ENCODE measurements around the gene GPNMB.

DNA sequence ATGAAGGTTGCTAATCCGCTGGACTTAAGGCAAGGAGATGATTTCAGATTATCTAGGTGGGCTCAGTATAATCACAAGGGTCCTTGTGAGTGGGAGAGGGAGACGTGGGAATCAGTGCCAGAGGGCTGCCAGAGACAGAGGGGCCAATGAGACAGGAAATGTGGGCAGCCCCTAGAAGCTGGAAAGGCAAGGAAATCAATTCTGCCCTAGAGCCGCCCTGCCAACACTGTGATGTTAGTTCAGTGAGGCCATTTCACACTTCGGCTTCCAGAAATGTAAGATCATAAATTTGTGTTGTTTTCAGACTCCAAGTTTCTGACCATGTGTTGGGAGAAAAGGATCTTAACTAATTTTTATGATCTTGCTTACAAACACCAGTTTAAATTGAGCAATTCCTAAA lies 3.6 kb upstream of the GPNMB start:
- TF ChIP-seq, protein P1, sequence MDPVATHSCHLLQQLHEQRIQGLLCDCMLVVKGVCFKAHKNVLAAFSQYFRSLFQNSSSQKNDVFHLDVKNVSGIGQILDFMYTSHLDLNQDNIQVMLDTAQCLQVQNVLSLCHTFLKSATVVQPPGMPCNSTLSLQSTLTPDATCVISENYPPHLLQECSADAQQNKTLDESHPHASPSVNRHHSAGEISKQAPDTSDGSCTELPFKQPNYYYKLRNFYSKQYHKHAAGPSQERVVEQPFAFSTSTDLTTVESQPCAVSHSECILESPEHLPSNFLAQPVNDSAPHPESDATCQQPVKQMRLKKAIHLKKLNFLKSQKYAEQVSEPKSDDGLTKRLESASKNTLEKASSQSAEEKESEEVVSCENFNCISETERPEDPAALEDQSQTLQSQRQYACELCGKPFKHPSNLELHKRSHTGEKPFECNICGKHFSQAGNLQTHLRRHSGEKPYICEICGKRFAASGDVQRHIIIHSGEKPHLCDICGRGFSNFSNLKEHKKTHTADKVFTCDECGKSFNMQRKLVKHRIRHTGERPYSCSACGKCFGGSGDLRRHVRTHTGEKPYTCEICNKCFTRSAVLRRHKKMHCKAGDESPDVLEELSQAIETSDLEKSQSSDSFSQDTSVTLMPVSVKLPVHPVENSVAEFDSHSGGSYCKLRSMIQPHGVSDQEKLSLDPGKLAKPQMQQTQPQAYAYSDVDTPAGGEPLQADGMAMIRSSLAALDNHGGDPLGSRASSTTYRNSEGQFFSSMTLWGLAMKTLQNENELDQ (tag by site-specific recombination; IDR thresholded peaks at IDR 0.05; ENCODE audit: low read depth) = no peak
- TF ChIP-seq ZNF121 (tag by site-specific recombination; IDR thresholded peaks at IDR 0.05) (no peak), ZNF184 (tag by site-specific recombination; IDR thresholded peaks at IDR 0.05) (no peak), ZBTB1 (tag by site-specific recombination; IDR thresholded peaks at IDR 0.05) (no peak)
- TF ChIP-seq, protein P2, sequence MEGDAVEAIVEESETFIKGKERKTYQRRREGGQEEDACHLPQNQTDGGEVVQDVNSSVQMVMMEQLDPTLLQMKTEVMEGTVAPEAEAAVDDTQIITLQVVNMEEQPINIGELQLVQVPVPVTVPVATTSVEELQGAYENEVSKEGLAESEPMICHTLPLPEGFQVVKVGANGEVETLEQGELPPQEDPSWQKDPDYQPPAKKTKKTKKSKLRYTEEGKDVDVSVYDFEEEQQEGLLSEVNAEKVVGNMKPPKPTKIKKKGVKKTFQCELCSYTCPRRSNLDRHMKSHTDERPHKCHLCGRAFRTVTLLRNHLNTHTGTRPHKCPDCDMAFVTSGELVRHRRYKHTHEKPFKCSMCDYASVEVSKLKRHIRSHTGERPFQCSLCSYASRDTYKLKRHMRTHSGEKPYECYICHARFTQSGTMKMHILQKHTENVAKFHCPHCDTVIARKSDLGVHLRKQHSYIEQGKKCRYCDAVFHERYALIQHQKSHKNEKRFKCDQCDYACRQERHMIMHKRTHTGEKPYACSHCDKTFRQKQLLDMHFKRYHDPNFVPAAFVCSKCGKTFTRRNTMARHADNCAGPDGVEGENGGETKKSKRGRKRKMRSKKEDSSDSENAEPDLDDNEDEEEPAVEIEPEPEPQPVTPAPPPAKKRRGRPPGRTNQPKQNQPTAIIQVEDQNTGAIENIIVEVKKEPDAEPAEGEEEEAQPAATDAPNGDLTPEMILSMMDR (tag by site-specific recombination; IDR thresholded peaks at IDR 0.05) = no peak
- TF ChIP-seq, protein P3, sequence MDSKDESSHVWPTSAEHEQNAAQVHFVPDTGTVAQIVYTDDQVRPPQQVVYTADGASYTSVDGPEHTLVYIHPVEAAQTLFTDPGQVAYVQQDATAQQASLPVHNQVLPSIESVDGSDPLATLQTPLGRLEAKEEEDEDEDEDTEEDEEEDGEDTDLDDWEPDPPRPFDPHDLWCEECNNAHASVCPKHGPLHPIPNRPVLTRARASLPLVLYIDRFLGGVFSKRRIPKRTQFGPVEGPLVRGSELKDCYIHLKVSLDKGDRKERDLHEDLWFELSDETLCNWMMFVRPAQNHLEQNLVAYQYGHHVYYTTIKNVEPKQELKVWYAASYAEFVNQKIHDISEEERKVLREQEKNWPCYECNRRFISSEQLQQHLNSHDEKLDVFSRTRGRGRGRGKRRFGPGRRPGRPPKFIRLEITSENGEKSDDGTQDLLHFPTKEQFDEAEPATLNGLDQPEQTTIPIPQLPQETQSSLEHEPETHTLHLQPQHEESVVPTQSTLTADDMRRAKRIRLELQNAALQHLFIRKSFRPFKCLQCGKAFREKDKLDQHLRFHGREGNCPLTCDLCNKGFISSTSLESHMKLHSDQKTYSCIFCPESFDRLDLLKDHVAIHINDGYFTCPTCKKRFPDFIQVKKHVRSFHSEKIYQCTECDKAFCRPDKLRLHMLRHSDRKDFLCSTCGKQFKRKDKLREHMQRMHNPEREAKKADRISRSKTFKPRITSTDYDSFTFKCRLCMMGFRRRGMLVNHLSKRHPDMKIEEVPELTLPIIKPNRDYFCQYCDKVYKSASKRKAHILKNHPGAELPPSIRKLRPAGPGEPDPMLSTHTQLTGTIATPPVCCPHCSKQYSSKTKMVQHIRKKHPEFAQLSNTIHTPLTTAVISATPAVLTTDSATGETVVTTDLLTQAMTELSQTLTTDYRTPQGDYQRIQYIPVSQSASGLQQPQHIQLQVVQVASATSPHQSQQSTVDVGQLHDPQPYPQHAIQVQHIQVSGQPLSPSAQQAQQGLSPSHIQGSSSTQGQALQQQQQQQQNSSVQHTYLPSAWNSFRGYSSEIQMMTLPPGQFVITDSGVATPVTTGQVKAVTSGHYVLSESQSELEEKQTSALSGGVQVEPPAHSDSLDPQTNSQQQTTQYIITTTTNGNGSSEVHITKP (tag by site-specific recombination; IDR thresholded peaks at IDR 0.05) = no peak

Data from HEK293 (cell line).